Measurements from ENCODE around the gene FOXK2.

DNA sequence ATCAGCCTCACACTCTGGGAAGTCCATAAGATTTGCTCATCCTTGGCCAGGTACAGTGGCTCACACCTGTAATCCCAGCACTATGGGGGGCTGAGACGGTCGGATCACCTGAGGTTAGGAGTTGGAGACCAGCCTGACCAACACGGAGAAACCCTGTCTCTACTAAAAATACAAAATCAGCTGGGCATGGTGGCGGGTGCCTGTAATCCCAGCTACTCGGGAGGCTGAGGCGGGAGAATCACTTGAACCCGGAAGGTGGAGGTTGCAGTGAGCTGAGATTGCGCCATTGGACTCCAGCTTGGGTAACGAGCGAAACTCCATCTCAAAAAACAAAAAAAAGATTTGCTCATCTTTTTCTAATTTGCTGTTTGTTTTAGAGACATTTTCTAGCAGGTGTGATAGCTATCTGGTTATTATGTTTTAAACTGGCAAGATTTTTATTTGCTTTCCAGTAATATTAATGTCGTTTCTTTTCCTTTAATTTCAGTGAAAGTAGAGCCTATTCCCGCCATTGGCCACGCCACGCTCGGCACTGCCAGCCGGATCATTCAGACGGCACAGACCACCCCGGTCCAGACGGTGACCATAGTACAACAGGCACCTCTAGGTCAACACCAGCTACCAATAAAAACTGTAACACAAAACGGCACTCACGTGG lies 67.2 kb downstream of the FOXK2 start:
- no peak for TF ChIP-seq EP300 (IDR thresholded peaks at IDR 0.05; ENCODE audit: borderline replicate concordance in 1 of 2, low read depth in 2 of 2, low read length in 2 of 2)
- TF ChIP-seq, protein P1, sequence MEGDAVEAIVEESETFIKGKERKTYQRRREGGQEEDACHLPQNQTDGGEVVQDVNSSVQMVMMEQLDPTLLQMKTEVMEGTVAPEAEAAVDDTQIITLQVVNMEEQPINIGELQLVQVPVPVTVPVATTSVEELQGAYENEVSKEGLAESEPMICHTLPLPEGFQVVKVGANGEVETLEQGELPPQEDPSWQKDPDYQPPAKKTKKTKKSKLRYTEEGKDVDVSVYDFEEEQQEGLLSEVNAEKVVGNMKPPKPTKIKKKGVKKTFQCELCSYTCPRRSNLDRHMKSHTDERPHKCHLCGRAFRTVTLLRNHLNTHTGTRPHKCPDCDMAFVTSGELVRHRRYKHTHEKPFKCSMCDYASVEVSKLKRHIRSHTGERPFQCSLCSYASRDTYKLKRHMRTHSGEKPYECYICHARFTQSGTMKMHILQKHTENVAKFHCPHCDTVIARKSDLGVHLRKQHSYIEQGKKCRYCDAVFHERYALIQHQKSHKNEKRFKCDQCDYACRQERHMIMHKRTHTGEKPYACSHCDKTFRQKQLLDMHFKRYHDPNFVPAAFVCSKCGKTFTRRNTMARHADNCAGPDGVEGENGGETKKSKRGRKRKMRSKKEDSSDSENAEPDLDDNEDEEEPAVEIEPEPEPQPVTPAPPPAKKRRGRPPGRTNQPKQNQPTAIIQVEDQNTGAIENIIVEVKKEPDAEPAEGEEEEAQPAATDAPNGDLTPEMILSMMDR (IDR thresholded peaks at IDR 0.05; ENCODE audit: control extremely low read depth in 1 of 3, insufficient read depth in 1 of 3, low read depth in 1 of 3, low read length in 3 of 3), result no peak
- no peak for TF ChIP-seq EGR1 (IDR thresholded peaks at IDR 0.05; ENCODE audit: borderline replicate concordance, low read depth, low read length)
- TF ChIP-seq, protein P2, sequence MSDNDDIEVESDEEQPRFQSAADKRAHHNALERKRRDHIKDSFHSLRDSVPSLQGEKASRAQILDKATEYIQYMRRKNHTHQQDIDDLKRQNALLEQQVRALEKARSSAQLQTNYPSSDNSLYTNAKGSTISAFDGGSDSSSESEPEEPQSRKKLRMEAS (IDR thresholded peaks at IDR 0.05), result no peak
- TF ChIP-seq, protein P3, sequence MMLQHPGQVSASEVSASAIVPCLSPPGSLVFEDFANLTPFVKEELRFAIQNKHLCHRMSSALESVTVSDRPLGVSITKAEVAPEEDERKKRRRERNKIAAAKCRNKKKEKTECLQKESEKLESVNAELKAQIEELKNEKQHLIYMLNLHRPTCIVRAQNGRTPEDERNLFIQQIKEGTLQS (IDR thresholded peaks at IDR 0.05; ENCODE audit: insufficient read depth, low read depth, low read length), result no peak
- no peak for TF ChIP-seq SP2 (IDR thresholded peaks at IDR 0.05; ENCODE audit: low read length)
- no peak for TF ChIP-seq KDM5A (IDR thresholded peaks at IDR 0.05; ENCODE audit: low read length)
- no peak for TF ChIP-seq CEBPB (IDR thresholded peaks at IDR 0.05; ENCODE audit: low read depth, low read length)
